Kidney epithelial cell (primary cell): ENCODE results near the gene FAM186B. TPM values are rescaled to one million over a fixed set of nuclear protein-coding genes. Genes with fewer than 3 reads are reported as not detected.

Experiments used
- DNase-seq: peaks from one replicate; pipeline ENCODE4 v3.0.0-alpha.2; 2010; ENCODE audit warnings: low read depth
- H3K27me3 ChIP-seq: 2 replicates; pipeline ENCODE4 v1.6.0; 2011; ENCODE audit warnings: low read length; ENCODE audit not compliant: control insufficient read depth, insufficient read depth
- H3K36me3 ChIP-seq: 2 replicates; pipeline ENCODE4 v1.5.1; 2011; ENCODE audit warnings: low read length; ENCODE audit not compliant: control insufficient read depth, insufficient read depth
- H3K4me3 ChIP-seq: 2 replicates; pipeline ENCODE4 v1.5.1; 2011; ENCODE audit warnings: low read depth, mild to moderate bottlenecking, control low read depth, low read length
- total RNA-seq: library from RNA; depleted of rRNA; stranded (reverse); fragments of >200 nt; gene quantifications from 2 replicates; pipeline ENCODE4 v1.2.3, GENCODE V29; 2015
- TF ChIP-seq, protein P1 (sequence below): IDR thresholded peaks from 2 replicates; pipeline ENCODE4 v1.5.1; 2011; ENCODE audit warnings: mild to moderate bottlenecking, moderate library complexity, low read length, control low read depth, inconsistent platforms; ENCODE audit not compliant: insufficient read depth, poor library complexity, severe bottlenecking

The FAM186B gene
- total RNA-seq, 1 donor from 2014 or later, result 0.21 TPM

GRCh38 chr12:49543221-49543913, 62.1 kb downstream of the FAM186B start:
- Histone ChIP-seq H3K36me3 (no peaks in the 10 kb centered on the region), H3K27me3 (peaks cover 73% of the 10 kb centered on the region), H3K4me3 (no peak overlapping the region)
- DNase-seq, result no peak
- TF ChIP-seq, protein P1, sequence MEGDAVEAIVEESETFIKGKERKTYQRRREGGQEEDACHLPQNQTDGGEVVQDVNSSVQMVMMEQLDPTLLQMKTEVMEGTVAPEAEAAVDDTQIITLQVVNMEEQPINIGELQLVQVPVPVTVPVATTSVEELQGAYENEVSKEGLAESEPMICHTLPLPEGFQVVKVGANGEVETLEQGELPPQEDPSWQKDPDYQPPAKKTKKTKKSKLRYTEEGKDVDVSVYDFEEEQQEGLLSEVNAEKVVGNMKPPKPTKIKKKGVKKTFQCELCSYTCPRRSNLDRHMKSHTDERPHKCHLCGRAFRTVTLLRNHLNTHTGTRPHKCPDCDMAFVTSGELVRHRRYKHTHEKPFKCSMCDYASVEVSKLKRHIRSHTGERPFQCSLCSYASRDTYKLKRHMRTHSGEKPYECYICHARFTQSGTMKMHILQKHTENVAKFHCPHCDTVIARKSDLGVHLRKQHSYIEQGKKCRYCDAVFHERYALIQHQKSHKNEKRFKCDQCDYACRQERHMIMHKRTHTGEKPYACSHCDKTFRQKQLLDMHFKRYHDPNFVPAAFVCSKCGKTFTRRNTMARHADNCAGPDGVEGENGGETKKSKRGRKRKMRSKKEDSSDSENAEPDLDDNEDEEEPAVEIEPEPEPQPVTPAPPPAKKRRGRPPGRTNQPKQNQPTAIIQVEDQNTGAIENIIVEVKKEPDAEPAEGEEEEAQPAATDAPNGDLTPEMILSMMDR, result no peak

- peaks cover 72% of the 10 kb centered on the region for H3K27me3 ChIP-seq
- TF ChIP-seq, protein P1, result no peak
Observed at GRCh38 chr12:49542592-49543160, 62.8 kb downstream of the FAM186B start.

DNA sequence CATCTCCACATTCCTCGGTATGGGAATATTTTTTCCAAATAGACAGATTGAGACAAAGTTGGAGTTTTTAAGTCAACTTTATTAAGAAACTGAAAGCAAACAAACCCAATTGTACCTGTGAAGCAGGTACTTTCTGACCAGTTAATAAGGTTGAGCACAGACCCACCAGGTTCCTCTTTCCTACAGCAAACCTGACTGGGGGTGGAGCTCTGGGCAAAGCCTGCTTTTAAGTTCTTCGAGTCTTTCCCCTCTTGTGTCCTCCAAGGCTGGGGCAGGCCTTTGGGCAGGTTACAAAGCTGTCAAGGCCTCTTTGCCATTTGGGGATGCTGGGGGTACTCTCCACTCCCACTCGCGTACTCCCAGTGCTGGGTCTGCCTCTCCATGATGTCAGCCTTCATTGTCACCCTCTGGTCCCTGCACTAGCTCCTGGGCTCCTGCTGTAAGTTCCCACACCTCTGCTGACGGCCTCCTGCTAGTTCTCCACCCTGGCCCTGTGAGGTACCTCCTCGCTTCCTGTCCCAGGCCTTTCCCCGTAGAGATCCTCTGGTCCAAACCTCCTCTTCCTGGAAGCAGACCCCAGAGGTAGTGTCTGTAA, 63.4 kb downstream of the FAM186B start:
- peaks cover 72% of the 10 kb centered on the region for H3K27me3 ChIP-seq
- TF ChIP-seq, protein P1, result no peak
- no peaks in the 10 kb centered on the region for H3K36me3 ChIP-seq
- H3K4me3 ChIP-seq, result no peak overlapping the region
- DNase-seq, result no peak

More at GRCh38 chr12:49542592-49543160, 62.8 kb downstream of the FAM186B start:
- H3K36me3 ChIP-seq, result no peaks in the 10 kb centered on the region
- DNase-seq, result no peak
- H3K4me3 ChIP-seq, result no peak overlapping the region

- Histone ChIP-seq H3K4me3 (no peak overlapping the region), H3K27me3 (peaks cover 71% of the 10 kb centered on the region), H3K36me3 (no peaks in the 10 kb centered on the region)
- TF ChIP-seq, protein P1, result no peak
- no peak for DNase-seq
Observed at GRCh38 chr12:49541140-49541861, 64.1 kb downstream of the FAM186B start.

DNA sequence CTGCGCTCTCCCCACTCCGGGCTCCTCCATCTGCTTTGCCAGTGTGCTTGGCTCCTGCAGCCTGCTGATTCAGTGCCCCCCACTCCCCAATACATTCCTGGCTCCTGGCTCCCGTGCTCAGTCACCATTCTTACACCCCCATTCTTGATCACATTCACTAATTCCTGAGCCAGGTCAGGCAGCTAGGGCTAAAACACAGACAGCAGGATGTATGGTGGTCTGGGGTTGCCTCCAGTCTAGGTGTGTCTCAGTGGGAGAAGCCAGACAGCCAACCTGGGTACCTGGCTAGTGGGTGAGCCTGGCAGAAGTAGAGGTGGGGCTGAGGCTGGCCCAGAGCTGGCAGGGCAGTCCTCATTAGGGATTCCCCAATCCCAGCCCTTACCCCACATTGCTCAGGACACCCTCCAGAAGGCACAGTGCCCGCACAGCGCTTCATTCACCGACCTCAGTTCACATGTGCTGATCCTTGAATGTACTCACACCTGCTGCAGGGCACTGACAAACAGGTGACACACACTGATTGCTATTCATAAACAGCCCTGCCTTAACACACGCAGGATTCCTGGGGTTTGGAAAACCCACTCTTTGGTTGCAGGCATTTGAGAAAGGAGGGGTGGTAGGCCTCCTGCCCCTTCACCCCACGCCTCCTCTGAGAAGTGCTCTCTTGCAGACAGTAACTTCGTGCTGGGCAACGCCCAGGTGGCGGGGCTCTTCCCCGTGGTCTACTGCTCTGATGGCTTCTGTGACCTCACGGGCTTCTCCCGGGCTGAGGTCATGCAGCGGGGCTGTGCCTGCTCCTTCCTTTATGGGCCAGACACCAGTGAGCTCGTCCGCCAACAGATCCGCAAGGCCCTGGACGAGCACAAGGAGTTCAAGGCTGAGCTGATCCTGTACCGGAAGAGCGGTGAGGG, 65.0 kb downstream of the FAM186B start:
- no peak for DNase-seq
- H3K27me3 ChIP-seq, result peaks cover 63% of the 10 kb centered on the region
- TF ChIP-seq, protein P1, result no peak
- no peaks in the 10 kb centered on the region for H3K36me3 ChIP-seq
- no peak overlapping the region for H3K4me3 ChIP-seq
